Fibroblast of peridontal ligament (primary cell): ENCODE results near the gene TTL.

Experiments
- DNase-seq: peaks from one replicate; pipeline ENCODE4 v3.0.0-alpha.2; 2010; ENCODE audit errors: extremely low read depth

TTL gene

GRCh38 chr2:112583497-112584133 lies 101.7 kb downstream of the TTL start:
- DNase-seq = peak; percentile 25

DNA sequence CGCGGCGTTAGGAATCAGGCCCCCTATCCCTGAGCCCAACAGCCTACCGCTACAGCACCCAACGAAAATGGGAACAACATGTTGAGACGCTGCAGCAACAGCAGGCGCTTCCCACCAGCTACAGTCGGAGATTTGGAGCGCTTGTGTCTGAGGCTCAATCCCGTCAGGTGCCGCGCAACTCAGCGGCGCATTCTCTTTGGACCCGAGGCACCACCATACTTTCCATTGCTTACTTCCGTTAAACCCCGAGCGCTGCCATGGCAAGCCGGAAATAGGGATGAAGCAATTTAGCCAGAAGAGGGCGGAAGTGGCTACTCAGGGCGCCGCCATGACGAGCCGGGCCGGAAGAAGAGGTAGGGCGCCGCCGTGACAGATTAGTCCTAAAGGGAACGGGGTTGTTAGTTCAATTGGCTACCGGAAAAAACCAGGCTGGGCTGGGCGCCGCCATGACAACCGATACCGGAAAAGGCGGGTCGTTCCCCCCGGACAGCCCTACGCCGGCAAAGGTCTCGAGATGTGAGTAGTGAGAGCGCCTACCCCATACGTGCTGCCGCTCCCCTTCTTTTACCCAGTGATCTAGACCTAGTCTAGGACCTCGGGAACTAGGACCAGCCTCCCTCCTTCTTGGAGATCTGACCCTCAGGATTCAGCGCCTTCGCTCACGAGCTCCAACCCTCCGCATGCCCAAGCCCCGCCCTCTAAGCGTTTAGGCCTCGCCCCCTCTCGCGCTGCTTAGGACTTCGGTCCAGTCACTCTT lies 102.4 kb downstream of the TTL start, which contains the start of gene CHCHD5:
Gene CHCHD5 (plus strand): TSS at position 476 of the 757 bp plus-strand sequence. CDS start 39 bp downstream, at position 515.
- DNase-seq = peak; percentile 96

DNA sequence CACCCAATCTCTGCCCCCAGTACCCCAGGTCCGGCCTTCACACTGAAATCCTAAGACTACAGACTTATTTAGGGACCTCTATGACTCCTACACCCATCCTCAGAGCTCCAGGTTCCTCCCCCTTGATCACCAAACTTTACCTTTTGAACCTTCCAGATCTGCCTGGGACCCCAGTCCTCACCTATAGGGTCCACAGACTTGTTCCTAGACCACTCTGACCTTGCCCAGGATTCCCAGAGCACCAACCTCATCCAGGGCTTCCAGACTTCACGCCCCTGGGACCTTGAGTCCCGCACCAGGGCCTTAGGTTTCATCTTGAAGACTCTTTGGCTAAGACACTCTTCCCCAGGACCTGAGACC lies 102.9 kb downstream of the TTL start:
- DNase-seq = no peak

DNA sequence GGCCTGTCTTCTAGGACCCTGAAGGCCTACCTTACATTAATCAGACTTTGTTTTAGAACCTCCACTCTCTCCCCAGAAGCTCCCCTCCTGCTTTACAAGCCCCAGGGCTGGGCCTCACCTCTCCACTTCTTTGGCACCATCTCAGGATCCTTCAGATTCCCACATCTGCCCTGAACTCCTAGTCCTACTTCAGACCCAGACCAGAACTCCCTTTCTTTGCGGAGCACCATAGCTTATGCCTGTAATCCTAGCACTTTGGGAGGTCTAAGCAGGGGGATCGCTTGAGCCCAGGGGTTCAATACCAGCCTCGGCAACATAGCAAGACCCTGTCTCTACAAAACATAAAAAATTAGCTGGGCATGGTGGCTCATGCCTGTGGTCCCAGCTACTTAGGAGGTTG lies 103.4 kb downstream of the TTL start:
- no peak for DNase-seq

DNA sequence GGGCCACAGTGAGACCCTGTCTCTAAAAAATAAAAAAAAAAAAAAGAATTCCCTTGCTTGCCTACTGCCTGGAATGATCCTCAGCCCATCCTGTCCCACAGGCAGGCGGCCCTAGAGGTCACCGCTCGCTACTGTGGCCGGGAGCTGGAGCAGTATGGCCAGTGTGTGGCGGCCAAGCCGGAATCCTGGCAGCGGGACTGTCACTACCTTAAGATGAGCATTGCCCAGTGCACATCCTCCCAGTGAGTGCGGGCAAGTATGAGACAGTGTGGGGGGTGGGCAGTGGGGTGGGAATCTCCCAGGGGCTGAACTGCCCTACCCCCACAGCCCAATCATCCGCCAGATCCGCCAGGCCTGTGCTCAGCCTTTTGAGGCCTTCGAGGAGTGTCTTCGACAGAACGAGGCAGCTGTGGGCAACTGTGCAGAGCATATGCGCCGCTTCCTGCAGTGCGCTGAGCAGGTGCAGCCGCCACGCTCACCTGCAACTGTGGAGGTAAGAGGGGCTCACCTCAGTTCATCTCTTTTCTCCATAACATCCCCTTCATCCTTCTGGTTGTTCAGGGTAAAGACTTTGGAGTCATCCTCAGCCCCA lies 104.0 kb downstream of the TTL start:
- DNase-seq = no peak

- no peak for DNase-seq
These were observed 106.7 kb downstream of the TTL start for GRCh38 chr2:112588611-112589045.
